Stimulated activated CD4-positive, alpha-beta T cell treated with anti-CD3 and anti-CD28 coated beads, TNF-alpha, amount 100 ng/mL, for 48 hours (primary cell): ENCODE data around the gene RAB30.

Experiments used
- DNase-seq, 3 donors: peaks; one replicate each; pipeline ENCODE4 v3.0.0-alpha.2; 2020; ENCODE audit warnings: low read depth in 3 of 3

Gene RAB30

DNA sequence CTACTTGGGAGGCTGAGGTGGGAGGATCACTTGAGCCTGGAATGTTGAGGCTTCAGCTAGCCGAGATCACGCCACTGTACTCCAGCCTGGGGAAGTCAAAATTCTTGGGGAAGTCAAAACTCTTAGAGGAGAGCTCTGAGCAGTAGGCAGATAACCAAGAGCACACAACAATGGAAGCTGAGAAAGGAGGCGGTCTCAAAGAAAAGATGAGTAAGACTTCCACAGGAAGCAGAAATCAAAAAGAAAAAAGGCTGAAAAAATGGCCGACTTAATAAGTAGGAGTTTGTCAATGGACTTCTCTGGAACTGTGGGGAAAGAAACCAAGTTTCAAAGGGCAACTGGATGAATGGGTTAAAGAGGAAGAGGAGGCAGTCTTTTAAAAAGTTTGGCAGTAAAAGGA lies 32.1 kb downstream of the RAB30 start:
- DNase-seq: no peak

DNA sequence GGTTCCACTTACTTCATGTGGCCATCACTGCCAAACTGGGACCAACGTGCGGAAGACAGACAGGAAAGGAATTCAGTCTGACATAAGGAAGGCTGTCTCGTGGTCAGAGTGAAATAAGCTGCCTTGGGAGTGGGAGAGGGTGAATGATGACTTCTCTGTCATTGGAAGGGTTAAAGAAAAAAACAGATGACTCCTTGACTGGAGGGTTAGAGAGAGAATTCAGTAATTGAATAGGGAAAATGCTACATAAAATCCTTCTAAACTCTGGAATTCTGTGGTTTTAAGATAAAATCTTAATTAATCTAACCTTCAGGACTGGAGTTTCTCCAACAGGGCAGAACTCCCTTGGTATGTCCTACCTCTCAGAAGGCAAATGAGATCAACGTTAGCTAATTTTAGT lies 33.8 kb downstream of the RAB30 start:
- no peak for DNase-seq

DNA sequence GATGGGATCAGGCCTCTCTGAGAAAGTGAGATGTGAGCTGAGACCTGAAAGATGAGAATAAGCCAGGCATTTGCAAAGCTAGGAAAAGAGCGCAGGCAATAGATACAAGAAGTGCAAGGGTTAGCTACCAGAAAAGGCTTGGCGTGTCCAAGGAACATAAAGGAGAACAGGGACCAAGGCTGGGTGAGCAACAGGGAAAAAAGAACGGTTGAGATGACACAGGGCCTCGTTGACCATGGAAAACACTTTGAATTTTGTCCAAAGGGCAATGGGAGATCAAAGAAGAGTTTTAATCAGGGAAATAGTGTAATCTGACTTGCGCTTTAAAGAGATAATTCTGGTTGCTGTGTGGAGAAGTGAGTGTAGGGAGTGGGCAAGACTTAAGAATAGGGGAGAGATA lies 35.0 kb downstream of the RAB30 start:
- DNase-seq: no peak

DNA sequence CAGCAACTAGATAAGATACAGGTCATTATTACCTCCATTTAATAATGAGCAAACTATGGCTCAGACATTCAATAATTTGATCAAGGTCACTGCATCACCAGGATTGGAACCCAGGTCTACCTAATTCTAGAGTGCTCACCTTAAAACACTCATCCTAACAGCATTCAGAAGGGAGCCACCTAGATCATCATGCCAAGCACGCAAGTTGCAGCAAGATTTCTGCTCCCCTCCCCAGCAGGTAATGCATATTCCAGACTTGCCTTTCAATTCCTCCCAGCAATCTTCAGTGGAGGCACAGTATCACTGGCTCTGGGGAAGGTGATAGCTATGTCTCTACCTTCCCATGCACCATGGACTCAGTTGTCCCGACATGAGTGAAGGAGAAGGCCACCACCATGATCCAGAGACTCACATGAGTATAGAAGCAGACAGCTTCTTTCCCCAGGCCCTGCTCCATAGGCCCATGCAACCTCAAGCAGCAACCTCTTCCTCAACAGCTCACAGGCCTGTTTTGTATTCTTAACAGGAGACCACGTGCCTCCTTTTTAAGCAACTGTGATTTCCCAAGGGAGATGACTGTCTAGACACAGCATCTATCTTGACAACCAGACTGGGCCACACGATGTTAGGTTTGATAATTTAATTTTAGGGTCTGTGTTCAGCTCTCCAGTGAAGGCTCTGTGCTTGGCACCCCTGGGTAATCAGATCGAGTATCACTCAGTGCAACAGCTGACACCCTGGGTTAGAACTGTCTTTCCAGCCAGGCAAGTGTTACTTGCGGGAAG lies 36.4 kb downstream of the RAB30 start:
- DNase-seq: no peak

DNA sequence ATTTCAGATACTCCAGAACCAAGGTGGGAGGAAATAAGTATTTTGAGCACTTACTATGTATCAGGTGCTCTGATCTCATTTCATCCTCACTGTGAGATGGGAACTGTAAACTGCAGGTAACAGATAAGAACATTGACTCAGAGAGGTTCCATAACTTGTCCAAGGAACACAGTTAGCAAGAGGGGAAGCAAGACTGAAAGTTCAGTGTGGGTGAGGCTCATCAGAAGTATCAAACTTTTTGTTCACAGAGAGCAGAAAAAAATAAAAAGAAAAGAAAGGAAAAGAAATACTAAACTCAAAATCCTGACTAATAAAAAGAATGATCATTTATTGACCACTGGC lies 37.1 kb downstream of the RAB30 start:
- no peak for DNase-seq

DNA sequence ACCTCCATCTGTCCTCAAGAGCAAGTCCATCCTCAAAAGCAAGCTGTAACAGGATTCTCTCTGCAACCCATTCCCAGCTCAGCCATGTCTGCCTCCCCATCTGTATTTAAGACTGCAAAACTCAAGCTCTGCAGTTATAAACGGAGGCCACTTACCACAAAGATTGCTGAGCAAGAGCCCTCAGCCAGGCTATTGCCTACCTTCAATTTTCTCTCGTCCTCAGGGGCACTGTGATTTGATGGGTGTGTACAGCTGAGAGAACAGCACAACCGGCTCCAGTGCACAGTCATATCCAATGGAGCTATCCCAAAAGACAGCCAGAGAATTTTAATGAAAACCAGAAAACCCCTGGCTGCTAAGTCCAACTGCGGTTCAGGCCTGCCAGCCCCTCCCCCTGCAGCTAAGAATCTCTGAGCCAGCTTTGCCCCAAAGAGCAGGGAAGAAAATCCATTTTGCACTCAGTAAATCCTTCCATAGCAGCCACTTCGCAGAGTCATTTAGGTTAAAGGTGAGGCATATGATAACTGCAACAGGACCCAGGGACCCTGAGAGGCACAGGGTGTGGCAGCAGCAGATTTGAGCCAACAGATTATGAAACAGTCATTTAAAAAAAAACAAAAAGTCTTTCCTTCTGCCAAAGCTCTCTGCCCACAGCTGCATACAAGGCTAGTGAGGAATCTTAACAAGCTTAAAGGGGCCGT lies 37.6 kb downstream of the RAB30 start:
- no peak for DNase-seq

DNA sequence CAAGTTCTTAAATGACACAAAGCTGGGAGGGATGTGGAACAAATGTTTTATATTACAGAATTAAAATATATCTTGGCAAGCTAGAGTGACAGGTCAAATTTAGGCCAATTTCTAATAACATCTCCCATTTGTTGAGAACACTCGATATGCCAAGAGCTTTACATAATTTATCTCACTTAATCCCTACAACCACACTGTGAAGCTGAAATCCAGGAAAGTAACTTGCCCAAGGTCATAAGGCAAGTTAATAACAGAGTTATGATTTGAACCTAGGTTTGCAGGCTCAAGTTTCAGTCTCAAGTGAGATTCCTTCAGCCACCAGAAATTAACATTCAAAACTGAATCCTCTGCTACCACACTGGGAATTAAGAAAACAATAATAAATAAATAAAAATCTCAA lies 38.3 kb downstream of the RAB30 start:
- DNase-seq: no peak

DNA sequence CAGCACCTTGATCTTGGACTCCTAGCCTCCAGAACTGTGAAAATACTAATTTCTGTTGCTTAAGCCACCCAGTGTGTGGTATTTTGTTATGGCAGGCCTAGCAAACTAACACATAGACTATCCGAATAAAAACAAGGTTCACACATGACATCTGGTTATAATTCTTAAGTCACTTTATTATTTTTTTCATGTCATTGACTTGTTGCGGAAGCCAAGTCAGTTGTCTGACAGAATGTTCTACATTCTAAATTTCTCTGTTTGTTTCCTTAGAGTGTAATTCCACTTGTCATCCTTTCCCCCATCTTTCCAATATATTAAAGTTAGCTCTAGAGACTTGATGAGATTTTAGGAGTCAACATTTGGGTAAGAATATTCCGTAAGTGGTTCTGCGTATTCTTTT lies 40.6 kb downstream of the RAB30 start:
- DNase-seq: no peak

DNA sequence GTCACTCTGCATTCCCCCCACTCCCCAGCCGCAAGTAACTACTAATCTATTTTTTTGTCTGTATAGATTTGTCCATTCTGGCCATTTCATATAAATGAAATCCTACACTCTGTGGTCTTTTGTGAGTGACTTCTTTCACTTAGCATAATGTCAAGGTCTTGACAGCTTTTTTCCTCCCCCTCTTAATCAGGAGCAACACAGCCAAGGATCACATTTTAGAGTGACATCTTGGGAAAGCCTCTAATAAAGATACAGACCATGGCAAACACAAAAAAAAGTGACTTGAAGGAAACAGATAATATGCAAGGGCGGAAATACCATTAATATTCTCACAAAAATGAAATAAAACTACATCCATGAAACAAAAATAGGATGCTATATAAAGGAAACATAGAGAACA lies 43.9 kb downstream of the RAB30 start:
- DNase-seq: no peak

DNA sequence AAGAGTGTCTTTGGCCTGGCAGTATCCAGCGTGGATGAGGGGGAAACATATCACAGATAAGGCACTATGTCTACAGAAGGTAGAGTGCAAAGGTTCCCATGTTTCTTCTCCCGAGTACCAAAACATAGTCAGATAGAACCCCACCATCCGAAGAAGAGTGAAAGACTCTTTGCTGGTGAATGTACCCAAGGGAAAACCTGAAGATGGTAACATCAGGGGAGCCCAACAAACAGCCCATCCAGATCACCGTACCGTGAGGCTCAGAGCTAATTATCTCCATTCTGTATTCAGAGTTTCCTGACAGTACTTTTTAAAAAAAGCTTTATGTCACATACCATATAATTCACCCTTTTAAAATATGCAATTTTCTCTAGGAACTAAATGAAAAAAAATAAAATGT lies 44.4 kb downstream of the RAB30 start:
- DNase-seq: no peak

DNA sequence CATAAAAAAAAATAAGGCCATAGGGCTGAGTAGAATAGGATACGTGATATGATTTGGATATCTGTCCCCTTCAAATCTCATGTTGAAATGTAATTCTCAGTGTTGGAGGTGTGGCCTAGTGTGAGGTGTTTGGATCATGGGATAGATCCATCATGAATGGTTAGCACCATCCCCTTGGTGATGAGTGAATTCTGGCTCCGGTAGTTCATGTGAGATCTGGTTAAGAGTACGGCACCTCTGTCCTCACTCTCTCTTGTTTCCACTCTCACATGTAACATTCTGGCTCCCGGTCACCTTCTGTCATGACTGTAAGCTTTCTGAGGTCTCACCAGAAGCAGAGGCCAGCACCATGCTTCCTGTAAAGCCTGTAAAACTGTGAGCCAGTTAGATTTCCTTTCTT lies 45.5 kb downstream of the RAB30 start:
- no peak for DNase-seq

DNA sequence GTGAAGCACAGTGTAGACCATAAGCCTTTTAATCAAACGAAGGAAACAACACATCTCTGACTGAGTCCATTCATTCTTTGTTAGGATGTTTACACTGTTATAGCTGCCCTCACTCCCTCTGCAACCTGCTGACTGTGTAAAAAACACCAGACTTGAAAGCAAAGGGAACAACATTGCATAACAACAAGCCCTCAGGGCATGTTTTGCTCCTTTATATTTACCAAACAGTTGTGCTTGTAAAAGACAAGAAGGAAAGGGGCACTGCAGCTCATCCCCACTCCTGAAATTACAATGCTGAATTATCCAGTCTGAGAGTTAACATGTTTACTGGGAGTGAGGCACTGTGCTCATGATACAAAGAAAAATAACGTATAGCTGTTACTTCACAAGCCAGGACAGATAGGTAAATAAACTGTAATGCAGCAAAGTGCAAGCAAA lies 46.4 kb downstream of the RAB30 start:
- no peak for DNase-seq

DNA sequence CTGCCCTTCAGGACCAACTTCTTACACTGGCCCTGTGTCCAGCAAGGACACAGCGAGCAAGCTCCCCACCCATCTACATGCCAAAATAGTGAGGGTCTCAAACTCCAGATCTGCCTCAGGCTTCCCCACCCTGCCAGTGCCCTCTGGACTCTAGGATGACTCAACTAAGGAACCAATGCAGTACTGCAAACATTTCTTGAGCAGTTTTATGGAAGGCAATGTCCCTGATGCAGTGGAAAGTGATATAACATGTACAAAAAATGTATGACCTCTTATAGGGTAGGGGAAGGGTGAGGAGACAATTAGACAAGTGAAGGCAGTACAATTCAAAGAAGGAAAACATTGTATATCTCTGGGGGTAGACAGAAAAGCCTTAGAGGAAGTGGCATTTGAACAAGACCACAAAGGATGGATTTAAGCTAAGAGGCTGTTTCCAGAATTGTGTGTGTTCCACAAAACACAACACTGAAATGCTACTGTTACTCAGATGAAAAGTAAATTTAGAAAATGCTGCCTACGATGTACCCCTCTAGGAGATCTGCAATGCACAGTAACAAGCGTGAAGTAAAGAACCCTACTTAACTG lies 47.3 kb downstream of the RAB30 start:
- DNase-seq: no peak

DNA sequence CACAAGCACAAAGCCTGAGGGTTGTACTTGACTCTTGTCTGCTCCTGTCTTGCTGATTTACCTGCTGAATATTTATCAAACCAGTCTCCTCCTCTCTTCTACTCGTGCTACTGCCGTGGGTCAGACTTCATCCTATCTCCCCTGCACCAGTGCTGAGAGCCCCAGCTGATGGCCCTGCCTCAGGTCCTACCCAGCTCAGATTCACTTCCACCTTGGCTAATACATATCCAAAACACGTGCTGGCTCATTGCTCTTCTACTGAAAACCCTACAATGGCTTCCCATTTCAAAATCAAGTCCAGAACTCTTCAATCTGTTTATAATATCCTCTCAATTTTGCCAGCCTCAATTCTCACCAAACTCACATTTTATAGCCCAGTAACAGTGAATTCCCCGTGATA lies 48.3 kb downstream of the RAB30 start:
- no peak for DNase-seq

DNA sequence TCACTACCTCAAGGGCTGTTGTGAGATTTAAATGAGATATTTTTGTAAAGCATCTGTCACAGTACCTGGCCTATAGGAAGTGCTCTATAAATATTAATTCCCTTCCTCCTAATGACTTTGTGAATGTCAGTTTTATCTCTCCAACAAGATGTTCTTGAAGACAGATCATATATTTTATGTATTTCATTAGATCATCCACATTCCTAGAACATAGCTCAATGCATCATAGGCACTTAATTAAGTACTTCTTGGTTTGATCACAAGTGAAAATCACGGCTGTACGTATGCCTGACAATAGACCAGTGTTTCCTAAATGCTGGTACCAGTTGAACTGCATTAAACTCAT lies 49.9 kb downstream of the RAB30 start:
- no peak for DNase-seq

DNA sequence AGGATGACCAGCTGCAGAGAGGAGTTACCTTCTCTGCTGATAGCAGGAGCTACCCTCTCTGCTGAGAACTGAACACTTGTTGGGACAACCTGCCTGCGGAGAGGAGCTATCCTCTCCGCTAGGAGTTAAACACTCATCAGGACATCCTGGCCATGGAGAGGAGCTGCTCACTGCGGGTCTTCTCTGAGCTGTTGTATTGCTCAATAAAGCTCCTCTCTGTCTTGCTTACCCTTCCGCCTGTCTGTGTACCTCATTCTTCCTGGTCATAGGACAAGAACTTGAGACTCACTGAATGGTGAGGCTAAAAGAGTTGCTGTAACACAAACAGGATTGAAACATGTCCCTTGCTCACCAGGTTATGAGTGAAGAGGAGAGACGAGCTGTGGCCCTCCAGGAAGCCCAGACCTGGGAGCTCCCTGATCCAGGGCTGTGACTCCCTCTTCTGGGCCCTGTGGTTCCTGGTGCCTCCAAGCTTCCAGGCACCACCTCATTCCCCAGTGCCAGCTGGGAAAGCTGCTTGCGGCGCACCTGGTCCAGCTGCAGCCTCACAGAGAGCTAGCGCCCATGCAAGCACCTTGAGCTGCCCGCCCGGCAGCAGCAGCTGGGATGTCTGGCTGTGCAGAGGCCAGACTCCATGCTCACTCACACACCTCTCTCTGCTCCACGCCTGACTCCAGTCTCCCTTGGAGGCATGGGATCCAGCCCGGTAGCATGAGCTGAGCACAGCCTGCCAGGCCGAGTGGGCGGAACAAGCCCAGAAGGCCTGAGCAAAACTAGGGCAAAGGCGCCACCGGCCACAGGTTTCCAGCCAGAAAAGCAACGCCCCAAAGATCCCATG lies 50.5 kb downstream of the RAB30 start:
- no peak for DNase-seq

DNA sequence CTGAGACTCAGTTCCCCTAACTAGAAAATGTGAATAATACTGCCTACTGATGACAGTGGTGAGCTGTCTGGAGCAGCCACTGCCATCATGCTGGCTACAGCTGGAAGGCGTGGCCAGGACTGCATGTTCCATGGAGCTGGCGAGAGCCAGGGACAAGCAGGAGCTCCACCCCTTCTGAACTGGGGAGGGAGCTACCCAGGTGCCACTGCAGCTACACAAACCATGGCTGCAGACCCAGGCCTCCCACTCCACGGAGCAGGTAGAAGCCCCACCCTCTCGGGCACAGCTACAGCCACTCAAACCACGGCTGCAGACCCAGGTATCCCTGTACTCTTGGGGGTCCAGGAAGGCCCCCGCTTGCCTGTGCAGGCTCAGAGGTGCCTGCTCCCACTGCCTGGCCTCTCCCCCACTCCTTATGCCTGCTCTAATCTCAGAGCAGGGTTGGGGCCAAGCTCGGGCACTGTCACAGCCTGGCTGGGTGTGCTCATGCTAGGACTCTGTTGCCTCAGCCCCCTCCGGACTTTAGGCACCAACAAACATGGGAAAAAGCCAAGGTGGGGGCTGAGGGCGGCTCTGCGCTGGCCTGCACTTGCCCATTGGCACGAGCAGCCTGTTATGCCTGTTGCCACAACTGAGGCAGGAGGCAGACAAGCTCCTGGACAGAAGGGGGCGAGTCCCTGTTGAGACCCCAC lies 51.7 kb downstream of the RAB30 start:
- DNase-seq: no peak

DNA sequence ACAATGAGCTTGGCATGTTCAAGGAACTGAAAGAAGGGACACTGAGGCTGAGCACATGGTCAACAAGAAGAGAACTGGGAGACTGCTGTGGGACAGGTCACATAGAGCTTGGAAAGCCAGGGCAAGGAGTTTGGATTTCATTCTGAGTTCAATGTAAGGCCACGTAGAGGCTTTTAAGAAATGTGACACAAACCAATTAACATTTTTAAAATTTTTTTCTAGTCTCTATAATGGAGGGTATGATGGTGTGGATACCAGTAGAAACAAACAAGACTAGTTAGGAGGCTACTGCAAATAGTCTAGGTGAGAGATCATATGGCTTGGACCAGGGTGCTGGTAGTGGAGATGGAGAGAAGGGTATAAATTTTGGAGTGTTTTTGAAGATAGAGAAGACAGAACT lies 56.7 kb downstream of the RAB30 start:
- no peak for DNase-seq

DNA sequence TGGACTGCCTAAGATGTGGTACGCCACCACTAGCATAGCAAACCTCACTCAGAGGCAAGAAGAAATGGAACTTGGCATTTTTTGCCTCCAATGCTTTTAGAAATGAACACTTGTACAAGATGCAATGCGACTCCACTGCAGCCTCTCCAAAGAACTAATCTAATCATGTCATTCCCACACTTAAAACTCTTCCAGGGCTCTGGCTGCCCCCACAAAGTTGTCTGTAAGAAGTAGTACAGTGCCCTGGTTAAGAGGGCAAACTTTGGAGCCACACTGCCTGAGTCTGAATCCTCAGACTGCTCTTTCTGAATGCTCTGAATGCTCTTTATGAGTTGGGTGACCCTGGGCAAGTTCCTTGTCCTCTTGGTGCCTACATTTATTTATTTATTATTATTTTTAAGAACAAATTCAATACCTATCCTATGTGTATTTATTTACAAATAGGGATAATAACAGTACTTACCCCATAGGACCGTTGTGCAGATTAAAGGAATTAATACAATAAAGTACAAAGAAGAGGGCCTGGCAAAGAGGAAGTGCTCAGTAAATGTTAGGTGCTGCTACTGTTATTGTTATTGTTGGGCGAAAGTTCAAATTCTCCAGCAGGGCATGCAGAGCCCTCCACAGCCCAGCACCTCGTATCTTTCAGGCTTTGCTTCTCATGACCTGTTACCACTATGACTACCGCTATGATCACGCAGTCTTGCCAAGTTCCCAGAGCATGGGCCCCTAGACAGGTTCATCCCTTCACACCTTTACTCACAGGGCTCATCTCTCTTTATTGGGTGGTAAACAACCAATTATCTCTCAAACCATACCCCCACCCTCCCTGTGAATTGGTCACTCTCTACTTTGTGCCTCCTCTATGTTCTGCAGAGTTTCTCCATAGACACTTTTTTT lies 59.3 kb downstream of the RAB30 start:
- DNase-seq: no peak

DNA sequence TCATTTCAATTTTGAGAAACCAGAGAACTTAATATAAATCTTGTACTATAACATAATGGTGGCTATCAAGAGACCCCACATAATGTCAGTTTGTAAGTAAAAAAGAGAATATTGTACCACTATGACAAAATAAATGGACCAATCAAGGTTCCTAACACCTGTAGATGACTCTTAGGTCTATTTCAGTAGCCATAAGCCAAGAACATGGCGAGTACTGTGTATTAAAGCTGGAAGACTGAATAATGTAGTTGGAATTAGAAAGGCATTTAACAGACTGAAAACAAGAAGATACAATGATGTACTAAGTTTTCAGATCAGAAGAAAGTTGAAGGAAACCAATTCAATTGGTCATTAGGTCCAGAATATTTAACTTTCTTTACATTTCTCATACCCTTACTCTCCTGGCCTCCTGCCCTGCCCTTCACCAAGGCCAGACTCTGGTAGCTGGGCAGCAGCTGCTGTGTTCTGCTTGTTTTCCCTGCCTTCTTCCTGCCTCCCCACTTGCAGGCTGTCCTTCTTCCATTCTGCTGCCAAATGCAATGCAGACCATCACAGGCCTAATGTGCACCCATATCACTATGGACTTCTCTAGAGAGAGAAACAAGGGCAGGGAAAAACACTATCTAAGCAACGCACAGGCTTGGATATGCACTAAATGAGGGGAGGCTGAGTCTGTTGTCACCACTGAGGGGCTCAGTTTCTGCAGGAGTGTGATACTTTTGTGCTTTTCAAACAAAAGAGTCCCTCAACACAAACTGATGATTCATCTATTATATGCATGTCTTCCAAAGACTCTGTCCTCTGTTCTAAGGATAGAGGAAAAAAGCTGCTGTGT lies 60.1 kb downstream of the RAB30 start:
- no peak for DNase-seq
